Adrenal gland (tissue), 12 donors: ENCODE measurements around the gene FGGY. TPM values are rescaled to one million over a fixed set of nuclear protein-coding genes. Genes with fewer than 3 reads are reported as not detected.

Experiments used
- DNase-seq, 7 donors: peaks; one replicate each; pipeline ENCODE4 v3.0.0-alpha.2; 2019 to 2020
- H3K27ac ChIP-seq, 5 donors: fragments of 200-600 bp; sonication (generic) in 4 of 5; 1 replicate in 3 of 5; 2 replicates in 2 of 5; pipeline versions ENCODE4 v1.5.1 to v1.8.0; 2016 to 2020; ENCODE audit warnings: mild to moderate bottlenecking in 1 of 5
- H3K27me3 ChIP-seq: fragments of 200-600 bp; 2 replicates; pipeline ENCODE4 v1.8.0; 2021
- H3K36me3 ChIP-seq, 2 donors: fragments of 200-600 bp; replicated peaks in 1 of 2; 1 replicate in 1 of 2; 2 replicates in 1 of 2; pipeline versions ENCODE4 v1.5.1 to v1.8.0; 2018 to 2022
- H3K4me1 ChIP-seq, 2 donors: fragments of 200-600 bp; replicated peaks in 1 of 2; 1 replicate in 1 of 2; 2 replicates in 1 of 2; pipeline versions ENCODE4 v1.5.1 to v1.8.0; 2018 to 2021
- H3K4me3 ChIP-seq, 4 donors: fragments of 200-600 bp; sonication (generic) in 3 of 4; one replicate each; pipeline ENCODE4 v1.5.1; 2016 to 2018
- H3K9me3 ChIP-seq, 3 donors: fragments of 200-600 bp; sonication (generic) in 1 of 3; replicated peaks in 1 of 3; 1 replicate in 2 of 3; 2 replicates in 1 of 3; pipeline versions ENCODE4 v1.5.1 to v1.8.0; 2016 to 2021
- POLR2A ChIP-seq, 2 donors: fragments of 450-650 bp; IDR thresholded peaks; one replicate each; pipeline ENCODE4 v1.6.1; 2017; ENCODE audit warnings: antibody characterized with exemption in 2 of 2, mild to moderate bottlenecking in 2 of 2, moderate library complexity in 1 of 2
- WGBS, 4 donors: extraction: QIAGEN DNeasy Blood & Tissue Kit in 2 of 4; methylation state at CpG; one replicate each; pipeline versions ENCODE4 v1.1.5 to v1.1.7; 2013 to 2017; 5-methylcytosine and 5-hydroxymethylcytosine counted together
- intact Hi-C, 2 donors: fragments of 100-400 bp; cut with DNase I; formaldehyde crosslinking; loops; one replicate each; pipeline versions ENCODE4 v1.14.1 to v1.15.0; 2022 to 2023
- polyA plus RNA-seq, 3 donors: library from polyadenylated mRNA; stranded (reverse); fragments of 200-250 nt in 2 of 3; fragments of 350-450 nt in 1 of 3; fragmentation: Illumina TruSeq in 1 of 3; extraction: RNeasy Lipid Tissue Mini Kit (QIAGEN cat#74804) in 1 of 3; gene quantifications; one replicate each; pipeline ENCODE4 v1.2.3, GENCODE V29; 2013 to 2014
- total RNA-seq, 9 donors: library from RNA; depleted of rRNA in 4 of 9; stranded (reverse); fragments of >200 nt in 4 of 9; fragments of 120-200 nt in 1 of 9; fragmentation: NEBNext Ultra II Directional in 1 of 9; extraction: Animal tissue kit (Norgen Biotek cat#: 25700) in 1 of 9; gene quantifications; one replicate each; pipeline versions ENCODE4 v1.1.0 to v1.2.4, GENCODE V29; 2013 to 2023
- TF ChIP-seq, protein P1 (sequence below), 6 experiments: fragments of 450-650 bp in 4 of 6; fragments of 200-600 bp in 2 of 6; sonication (generic) in 1 of 6; IDR thresholded peaks; 1 replicate in 5 of 6; 2 replicates in 1 of 6; pipeline versions ENCODE4 v1.5.1 to v1.8.0; 2016 to 2021; ENCODE audit warnings: antibody characterized with exemption in 6 of 6, mild to moderate bottlenecking in 2 of 6, moderate library complexity in 1 of 6
- donor health status: healthy with polysubstance abuse.
- donor health status: Bipolar disorder and iron deficiency.
- donor health status: DM: yes; HTN: yes; CAD: no.
- donor health status: DM: no; HTN: no; CAD: no.
- donor health status: DM: no; HTN: no; CAD: no.
- donor health status: DM: yes; HTN: yes; CAD: no.

Gene FGGY
- total and polyA plus RNA-seq, 12 donors, result 7.4 to 75.5 (median 35.0) TPM

DNA sequence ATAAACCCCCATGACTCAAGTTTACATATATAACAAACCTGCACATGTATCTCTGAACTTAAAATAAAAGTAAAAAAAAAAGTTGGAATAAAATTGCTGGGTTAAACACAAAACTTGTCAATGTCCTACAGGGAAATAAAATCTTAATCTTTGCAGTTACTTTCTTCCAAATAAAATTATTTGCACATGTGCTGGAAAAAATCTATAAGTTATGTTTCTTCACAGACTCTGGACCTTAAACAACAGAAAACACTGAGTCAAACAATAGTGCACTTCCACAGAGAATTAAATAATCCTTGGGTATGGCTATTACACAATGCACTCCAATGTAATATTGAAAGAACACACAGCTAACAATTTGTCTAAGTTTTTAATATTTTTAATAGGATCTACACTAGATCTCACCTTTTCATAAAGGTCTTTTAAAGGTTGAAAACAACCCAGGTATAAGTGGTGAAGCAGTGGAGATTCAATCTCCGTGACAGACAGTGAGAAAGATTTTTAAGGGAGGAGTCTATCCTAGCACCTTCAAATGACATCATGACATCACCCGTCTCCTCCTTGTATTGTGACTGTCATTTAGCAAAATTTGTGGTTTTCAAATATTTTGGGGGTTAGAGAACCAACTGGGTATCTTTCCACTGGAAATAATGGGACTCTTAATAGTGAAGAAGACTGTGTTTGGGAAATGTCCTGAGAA lies 25.2 kb upstream of the FGGY start:
- Histone ChIP-seq H3K9me3 (no peaks in the 10 kb centered on the region), H3K36me3 (no peaks in the 10 kb centered on the region), H3K27ac (no peak overlapping the region), H3K4me1 (peaks cover 0 to 4% of the 10 kb centered on the region in 2 donors), H3K4me3 (no peak overlapping the region), H3K27me3 (no peaks in the 10 kb centered on the region)
- no peak for TF ChIP-seq POLR2A (IDR thresholded peaks at IDR 0.05)
- TF ChIP-seq, protein P1, sequence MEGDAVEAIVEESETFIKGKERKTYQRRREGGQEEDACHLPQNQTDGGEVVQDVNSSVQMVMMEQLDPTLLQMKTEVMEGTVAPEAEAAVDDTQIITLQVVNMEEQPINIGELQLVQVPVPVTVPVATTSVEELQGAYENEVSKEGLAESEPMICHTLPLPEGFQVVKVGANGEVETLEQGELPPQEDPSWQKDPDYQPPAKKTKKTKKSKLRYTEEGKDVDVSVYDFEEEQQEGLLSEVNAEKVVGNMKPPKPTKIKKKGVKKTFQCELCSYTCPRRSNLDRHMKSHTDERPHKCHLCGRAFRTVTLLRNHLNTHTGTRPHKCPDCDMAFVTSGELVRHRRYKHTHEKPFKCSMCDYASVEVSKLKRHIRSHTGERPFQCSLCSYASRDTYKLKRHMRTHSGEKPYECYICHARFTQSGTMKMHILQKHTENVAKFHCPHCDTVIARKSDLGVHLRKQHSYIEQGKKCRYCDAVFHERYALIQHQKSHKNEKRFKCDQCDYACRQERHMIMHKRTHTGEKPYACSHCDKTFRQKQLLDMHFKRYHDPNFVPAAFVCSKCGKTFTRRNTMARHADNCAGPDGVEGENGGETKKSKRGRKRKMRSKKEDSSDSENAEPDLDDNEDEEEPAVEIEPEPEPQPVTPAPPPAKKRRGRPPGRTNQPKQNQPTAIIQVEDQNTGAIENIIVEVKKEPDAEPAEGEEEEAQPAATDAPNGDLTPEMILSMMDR (IDR thresholded peaks at IDR 0.05), result no peak
- no peak for DNase-seq
- intact Hi-C loops, result no loop called here
- 88 to 95% (median 94%) methylated on average over 2 of the region's 2 CpGs for WGBS, 4 donors

DNA sequence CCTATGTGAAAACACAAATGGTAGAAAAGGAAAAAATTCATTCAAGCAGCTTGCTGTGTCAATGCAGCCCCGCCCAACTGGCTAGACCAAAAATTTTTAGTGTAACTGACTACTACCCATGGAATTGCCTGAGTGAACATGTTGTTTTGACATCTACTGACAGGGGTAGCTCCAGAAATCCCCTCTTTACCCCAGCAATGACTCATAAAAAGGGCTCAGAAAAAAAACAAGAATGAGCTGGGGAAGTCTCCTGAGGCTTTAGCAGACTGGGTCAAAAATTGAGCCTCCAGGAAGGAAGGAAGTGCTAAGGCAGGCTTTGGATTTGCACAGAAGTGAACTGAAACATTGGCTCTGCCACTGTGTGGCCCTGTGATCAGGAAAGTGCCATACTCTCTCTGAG lies 24.4 kb upstream of the FGGY start:
- no peak overlapping the region for H3K27ac ChIP-seq
- H3K4me3 ChIP-seq, result no peak overlapping the region
- H3K27me3 ChIP-seq, result no peaks in the 10 kb centered on the region
- no peaks in the 10 kb centered on the region for H3K36me3 ChIP-seq
- H3K9me3 ChIP-seq, result no peaks in the 10 kb centered on the region
- DNase-seq, result no peak
- intact Hi-C loops, result no loop called here
- no peaks in the 10 kb centered on the region for H3K4me1 ChIP-seq
- 80 to 94% (median 91%) methylated on average over 1 of the region's 1 CpG for WGBS, 4 donors
- no peak for TF ChIP-seq POLR2A (IDR thresholded peaks at IDR 0.05)
- TF ChIP-seq, protein P1 (IDR thresholded peaks at IDR 0.05), result no peak

DNA sequence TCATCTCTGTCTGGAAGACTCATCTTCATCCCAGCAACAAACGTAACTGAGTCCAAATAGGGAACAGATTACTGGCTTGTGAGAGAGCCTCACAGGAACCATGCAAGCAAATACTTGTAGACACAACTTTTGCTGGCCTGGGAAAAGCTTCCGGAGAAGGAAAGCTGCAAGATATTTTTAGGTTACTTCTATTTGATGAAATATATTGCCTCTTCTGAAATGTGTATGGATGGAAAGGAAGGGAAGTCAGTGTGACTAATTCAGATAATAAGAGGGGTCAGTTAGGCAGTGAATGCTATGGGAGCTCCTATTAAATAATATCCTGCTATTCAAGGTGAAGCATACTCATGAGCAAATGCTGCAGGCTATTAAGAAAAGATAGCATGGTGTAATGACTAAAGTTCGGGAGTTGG lies 20.4 kb upstream of the FGGY start:
- Histone ChIP-seq H3K4me1 (no peaks in the 10 kb centered on the region), H3K27me3 (no peaks in the 10 kb centered on the region), H3K36me3 (no peaks in the 10 kb centered on the region), H3K27ac (no peak overlapping the region), H3K9me3 (no peaks in the 10 kb centered on the region), H3K4me3 (no peak overlapping the region)
- 62 to 69% (median 64%) methylated on average over 3 of the region's 3 CpGs for WGBS, 4 donors
- TF ChIP-seq POLR2A (IDR thresholded peaks at IDR 0.05), result no peak
- TF ChIP-seq, protein P1 (IDR thresholded peaks at IDR 0.05), result no peak
- intact Hi-C loops, result no loop called here
- DNase-seq, result no peak

DNA sequence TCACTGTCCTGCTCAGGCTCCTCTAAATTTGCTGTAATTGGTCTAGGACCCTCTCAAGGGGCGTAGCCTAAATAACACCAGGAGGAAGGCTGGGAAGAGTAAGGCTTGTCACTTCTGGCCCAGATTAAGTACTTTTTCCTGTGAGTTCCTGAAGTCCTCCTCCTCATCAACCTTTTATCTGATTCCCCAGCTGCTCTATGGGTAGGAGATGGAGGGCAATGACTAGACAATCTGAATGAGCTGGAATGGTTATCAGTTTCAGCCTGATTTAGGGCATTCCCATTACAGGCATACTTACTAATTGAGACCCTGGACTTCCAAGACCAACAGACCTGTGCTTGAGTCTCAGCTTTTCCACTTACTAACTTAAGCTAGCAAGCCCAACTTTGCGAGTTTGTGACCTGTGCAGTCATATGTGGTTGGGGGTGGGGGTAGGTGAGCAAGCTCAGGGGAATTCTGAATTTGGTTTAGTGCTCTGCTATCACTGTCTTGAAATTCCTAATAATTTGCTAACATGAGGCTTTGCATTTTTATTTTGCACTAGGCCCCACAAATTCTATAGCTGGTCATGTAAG lies 18.0 kb upstream of the FGGY start:
- intact Hi-C loops, result no loop called here

More for the DNA sequence above, 18.0 kb upstream of the FGGY start:
- Histone ChIP-seq H3K4me1 (no peaks in the 10 kb centered on the region), H3K9me3 (no peaks in the 10 kb centered on the region), H3K27me3 (no peaks in the 10 kb centered on the region), H3K27ac (no peak overlapping the region), H3K36me3 (no peaks in the 10 kb centered on the region), H3K4me3 (no peak overlapping the region)
- no peak for TF ChIP-seq POLR2A (IDR thresholded peaks at IDR 0.05)
- TF ChIP-seq, protein P1 (IDR thresholded peaks at IDR 0.05), result no peak
- DNase-seq, result no peak
- WGBS, 4 donors, result 94 to 98% (median 96%) methylated on average over 2 of the region's 2 CpGs
